CD4-positive, alpha-beta T cell (primary cell): ENCODE data around the gene MYH6. TPM values are rescaled to one million over a fixed set of nuclear protein-coding genes. Genes with fewer than 3 reads are reported as not detected.
"Not testable (repeated sequence)": the region's sequence is repeated elsewhere in the genome, so short reads cannot be mapped to it uniquely, and the experiment has no call there.

ENCODE experiments used
- ATAC-seq: fragments of 200-7000 bp; cut with Tn5 transposase; one replicate; pipeline ENCODE4 v1.10.0; 2022; ENCODE audit warnings: mild to moderate bottlenecking; ENCODE audit not compliant: poor library complexity
- CTCF ChIA-PET: fragments of 350-600 bp; sonication (Branson Sonifier 250); formaldehyde crosslinking; loops from one replicate; lab custom pipeline; 2021; ENCODE audit warnings: antibody characterized with exemption, inconsistent platforms; lab: Charles Lee
- POLR2A ChIA-PET: fragments of 350-600 bp; sonication (Branson Sonifier 250); formaldehyde crosslinking; loops from one replicate; lab custom pipeline; 2021; ENCODE audit warnings: antibody characterized with exemption, inconsistent platforms; lab: Charles Lee
- DNase-seq, 14 experiments: peaks; one replicate each; pipeline ENCODE4 v3.0.0-alpha.2; 2013 to 2020; ENCODE audit warnings: mixed read lengths in 2 of 14
- H3K27ac ChIP-seq, 2 donors: one replicate each; pipeline versions ENCODE4 v1.5.1 to v1.7.0; 2013; ENCODE audit warnings: low read length in 2 of 2, low read depth in 1 of 2, mild to moderate bottlenecking in 1 of 2
- H3K27me3 ChIP-seq, 2 experiments: 1 replicate in 1 of 2; 2 replicates in 1 of 2; pipeline versions ENCODE4 v1.6.1 to v1.7.0; 2013; ENCODE audit warnings: low read length in 2 of 2, control low read depth in 1 of 2, mild to moderate bottlenecking in 1 of 2, moderate library complexity in 1 of 2; ENCODE audit not compliant: insufficient read depth in 2 of 2, control insufficient read depth in 1 of 2
- H3K36me3 ChIP-seq: one replicate; pipeline ENCODE4 v1.6.1; 2013; ENCODE audit warnings: low read length, control low read depth; ENCODE audit not compliant: insufficient read depth
- H3K4me1 ChIP-seq: one replicate; pipeline ENCODE4 v1.6.1; 2013; ENCODE audit warnings: low read length, control low read depth; ENCODE audit not compliant: insufficient read depth
- H3K4me3 ChIP-seq: one replicate; pipeline ENCODE4 v1.5.1; 2013; ENCODE audit warnings: mild to moderate bottlenecking, low read length, moderate library complexity
- H3K9me3 ChIP-seq, 2 experiments: 1 replicate in 1 of 2; 2 replicates in 1 of 2; pipeline versions ENCODE4 v1.6.1 to v1.7.0; 2013; ENCODE audit warnings: low read length in 2 of 2, mild to moderate bottlenecking in 2 of 2, control low read depth in 1 of 2, moderate library complexity in 1 of 2; ENCODE audit not compliant: control insufficient read depth in 1 of 2, insufficient read depth in 1 of 2
- H3K27ac Mint-ChIP-seq: one replicate; pipeline ENCODE4 v1.8.0; 2020; ENCODE audit warnings: mixed read lengths
- H3K27me3 Mint-ChIP-seq: one replicate; pipeline ENCODE4 v1.8.0; 2021; ENCODE audit warnings: mixed read lengths
- H3K36me3 Mint-ChIP-seq: one replicate; pipeline ENCODE4 v1.8.0; 2021; ENCODE audit warnings: low read depth, mixed read lengths
- H3K4me1 Mint-ChIP-seq: one replicate; pipeline ENCODE4 v1.8.0; 2021; ENCODE audit warnings: low read depth, mixed read lengths
- H3K4me3 Mint-ChIP-seq: one replicate; pipeline ENCODE4 v1.8.0; 2020; ENCODE audit warnings: mild to moderate bottlenecking, mixed read lengths
- H3K9me3 Mint-ChIP-seq: one replicate; pipeline ENCODE4 v1.8.0; 2020; ENCODE audit warnings: mixed read lengths
- intact Hi-C, 2 experiments: fragments of 100-400 bp; cut with DNase I in 1 of 2; cut with micrococcal nuclease in 1 of 2; formaldehyde crosslinking; loops; one replicate each; pipeline versions ENCODE4 v1.15.1 to v1.9.0; 2023 to 2025; cut with DNase I, micrococcal nuclease
- polyA plus RNA-seq, 2 donors: library from polyadenylated mRNA; unstranded; fragments of 120-200 nt; gene quantifications; one replicate each; pipeline ENCODE4 v1.2.1, GENCODE V29; 2013
- total RNA-seq, 174 experiments: library from RNA in 2 of 174; stranded (reverse) in 2 of 174; gene quantifications; one replicate each; pipeline ENCODE4 v1.2.3 and lab custom pipeline; 2021 to 2026
- TF ChIP-seq, protein P1 (sequence below): fragments of 200-600 bp; IDR thresholded peaks from one replicate; pipeline ENCODE4 v1.8.0; 2022; ENCODE audit warnings: antibody characterized with exemption, mild to moderate bottlenecking

MYH6 gene
- not detected for total RNA-seq
- not detected for polyA plus RNA-seq (2013, experiment 1 of 2)
- 0.18 TPM for polyA plus RNA-seq (2013, experiment 2 of 2)
- 0 to 0.17 (median 0) reads per million in 172 experiments for total RNA-seq (lab: John Stamatoyannopoulos, UW)

DNA sequence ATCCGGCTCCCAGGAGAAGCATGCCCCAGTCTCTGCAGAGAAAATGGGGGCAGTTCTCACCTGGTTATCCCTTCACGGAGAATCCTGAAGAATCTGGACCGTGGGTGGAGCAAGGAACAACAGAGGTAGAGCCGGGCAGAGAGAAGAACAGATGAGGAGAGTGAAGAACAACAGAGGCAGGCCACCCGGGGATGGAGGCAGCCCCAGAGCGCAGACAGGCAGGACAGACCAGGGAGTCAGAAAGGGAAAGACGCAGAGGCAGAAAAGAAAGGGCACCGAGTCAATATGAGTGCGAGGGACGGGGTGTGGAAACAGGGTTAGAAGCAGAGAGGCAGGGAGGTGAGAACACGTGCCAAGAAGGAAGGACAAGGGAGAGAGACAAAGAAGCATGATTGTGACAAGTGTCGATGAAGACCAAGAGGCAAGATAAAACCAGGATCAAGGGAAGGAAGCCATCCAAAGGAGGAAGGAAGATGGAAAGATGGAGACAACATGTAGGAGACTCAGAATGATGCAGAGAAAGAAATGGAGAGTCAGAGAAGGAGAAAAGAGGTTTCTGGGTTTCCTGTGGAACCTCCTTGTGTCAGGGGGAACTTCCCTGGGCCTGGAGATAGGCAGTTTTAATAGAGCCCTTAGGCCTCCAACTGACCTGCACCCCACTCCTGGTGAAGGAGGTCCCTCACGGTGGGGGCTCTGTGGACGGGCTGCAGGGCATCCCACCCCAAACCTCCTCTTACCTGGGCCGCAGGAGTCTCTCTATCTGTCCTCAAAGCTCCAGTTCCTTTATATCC, at the start of gene MYH6:
Gene MYH6, minus strand, starts transcription at position 758 of the 791 bp plus-strand sequence. CDS start 1,050 bp downstream, outside the sequence.
- H3K4me1 ChIP-seq: no peaks in the 10 kb centered on the region
- CTCF ChIA-PET: no interaction called here
- no peaks in the 10 kb centered on the region for H3K36me3 Mint-ChIP-seq
- POLR2A ChIA-PET: no interaction called here
- no peak within 1 kb of the TSS for H3K27ac Mint-ChIP-seq
- H3K27me3 Mint-ChIP-seq: peaks cover 22% of the 10 kb centered on the region
- H3K9me3 Mint-ChIP-seq: no peaks in the 10 kb centered on the region
- no peaks in the 10 kb centered on the region for H3K9me3 ChIP-seq
- ATAC-seq: no peak
- no peak within 1 kb of the TSS for H3K4me3 ChIP-seq
- DNase-seq: no peak
- H3K27me3 ChIP-seq: no peaks in the 10 kb centered on the region
- H3K27ac ChIP-seq: no peak within 1 kb of the TSS
- H3K4me3 Mint-ChIP-seq: no peak within 1 kb of the TSS
- intact Hi-C loops: no loop called here
- TF ChIP-seq, protein P1, sequence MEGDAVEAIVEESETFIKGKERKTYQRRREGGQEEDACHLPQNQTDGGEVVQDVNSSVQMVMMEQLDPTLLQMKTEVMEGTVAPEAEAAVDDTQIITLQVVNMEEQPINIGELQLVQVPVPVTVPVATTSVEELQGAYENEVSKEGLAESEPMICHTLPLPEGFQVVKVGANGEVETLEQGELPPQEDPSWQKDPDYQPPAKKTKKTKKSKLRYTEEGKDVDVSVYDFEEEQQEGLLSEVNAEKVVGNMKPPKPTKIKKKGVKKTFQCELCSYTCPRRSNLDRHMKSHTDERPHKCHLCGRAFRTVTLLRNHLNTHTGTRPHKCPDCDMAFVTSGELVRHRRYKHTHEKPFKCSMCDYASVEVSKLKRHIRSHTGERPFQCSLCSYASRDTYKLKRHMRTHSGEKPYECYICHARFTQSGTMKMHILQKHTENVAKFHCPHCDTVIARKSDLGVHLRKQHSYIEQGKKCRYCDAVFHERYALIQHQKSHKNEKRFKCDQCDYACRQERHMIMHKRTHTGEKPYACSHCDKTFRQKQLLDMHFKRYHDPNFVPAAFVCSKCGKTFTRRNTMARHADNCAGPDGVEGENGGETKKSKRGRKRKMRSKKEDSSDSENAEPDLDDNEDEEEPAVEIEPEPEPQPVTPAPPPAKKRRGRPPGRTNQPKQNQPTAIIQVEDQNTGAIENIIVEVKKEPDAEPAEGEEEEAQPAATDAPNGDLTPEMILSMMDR: no peak
- no peaks in the 10 kb centered on the region for H3K36me3 ChIP-seq
- H3K4me1 Mint-ChIP-seq: no peaks in the 10 kb centered on the region

DNA sequence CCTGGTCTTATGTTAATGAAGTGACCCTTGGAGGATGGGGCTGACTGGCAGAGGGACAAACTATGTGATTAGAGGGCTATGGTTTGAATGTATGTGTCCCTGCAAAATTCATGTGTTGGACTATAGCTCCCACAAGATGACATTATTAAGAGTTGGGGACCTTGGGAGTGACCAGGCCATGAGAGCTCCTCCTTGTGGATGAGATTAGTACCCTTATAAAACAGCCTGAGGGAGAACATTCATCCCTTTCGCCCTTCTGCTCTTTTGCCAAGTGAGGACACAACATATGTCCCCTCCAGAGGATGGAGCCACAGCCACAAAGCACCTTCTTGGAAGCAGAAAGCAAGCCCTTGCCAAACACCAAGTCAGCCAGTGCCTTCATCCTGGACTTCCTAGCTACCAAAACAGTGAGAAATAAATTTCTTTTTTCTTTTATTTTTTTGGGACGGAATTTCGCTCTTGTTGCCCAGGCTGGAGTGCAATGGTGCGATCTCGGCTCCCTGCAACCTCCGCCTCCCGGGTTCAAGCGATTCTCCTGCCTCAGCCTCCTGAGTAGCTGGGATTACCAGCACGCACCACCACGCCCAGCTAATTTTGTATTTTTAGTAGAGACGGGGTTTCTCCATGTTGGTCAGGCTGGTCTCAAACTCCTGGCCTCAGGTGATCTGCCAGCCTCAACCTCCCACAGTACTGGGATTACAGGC, 49.0 kb upstream of the MYH6 start:
- H3K27me3 Mint-ChIP-seq: peaks cover 55% of the 10 kb centered on the region
- ATAC-seq, H3K36me3 ChIP-seq, H3K36me3 Mint-ChIP-seq, H3K27ac Mint-ChIP-seq, H3K9me3 Mint-ChIP-seq, H3K4me1 Mint-ChIP-seq, DNase-seq, H3K4me1 ChIP-seq, H3K27ac ChIP-seq, H3K9me3 ChIP-seq, H3K4me3 Mint-ChIP-seq, POLR2A ChIA-PET, CTCF ChIA-PET, H3K4me3 ChIP-seq, intact Hi-C loops: not testable (repeated sequence)
- peaks cover 6 to 12% of the 10 kb centered on the region in 2 experiments for H3K27me3 ChIP-seq

DNA sequence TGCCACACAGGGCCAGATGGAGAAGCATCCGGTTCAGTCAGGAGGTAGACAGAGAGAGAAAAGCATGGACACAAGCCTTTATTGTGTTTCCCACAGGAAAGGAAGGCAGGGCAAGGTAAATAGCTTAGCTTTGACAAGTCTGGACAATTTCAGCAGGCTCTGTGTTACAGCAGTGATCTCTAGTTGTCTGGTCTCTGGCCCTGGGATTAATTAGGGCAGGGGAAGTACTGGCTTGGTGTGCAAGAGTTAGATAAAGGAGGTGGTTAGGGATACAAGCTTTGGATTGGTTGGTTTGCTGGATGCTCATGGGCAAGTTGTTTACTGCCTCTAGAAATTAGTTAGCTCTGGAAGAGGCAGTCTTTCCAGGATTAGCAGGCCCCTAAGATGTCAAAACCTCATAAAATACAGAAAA, 46.4 kb upstream of the MYH6 start:
- no peaks in the 10 kb centered on the region for H3K36me3 Mint-ChIP-seq
- TF ChIP-seq, protein P1: no peak
- H3K27ac ChIP-seq: no peak overlapping the region
- no peaks in the 10 kb centered on the region for H3K9me3 ChIP-seq
- peaks cover 6 to 12% of the 10 kb centered on the region in 2 experiments for H3K27me3 ChIP-seq
- no peak for ATAC-seq
- ChIA-PET POLR2A (no interaction called here), CTCF (no interaction called here)
- H3K36me3 ChIP-seq: no peaks in the 10 kb centered on the region
- H3K9me3 Mint-ChIP-seq: no peaks in the 10 kb centered on the region
- H3K4me1 ChIP-seq: no peaks in the 10 kb centered on the region
- no peak overlapping the region for H3K27ac Mint-ChIP-seq
- H3K4me3 Mint-ChIP-seq: no peak overlapping the region
- no peak overlapping the region for H3K4me3 ChIP-seq
- DNase-seq: no peak
- intact Hi-C loops: no loop called here
- H3K27me3 Mint-ChIP-seq: peaks cover 53% of the 10 kb centered on the region
- no peaks in the 10 kb centered on the region for H3K4me1 Mint-ChIP-seq
